HepG2 (cell line): ENCODE data around the gene OSBPL9. TPM values are rescaled to one million over a fixed set of nuclear protein-coding genes. Genes with fewer than 3 reads are reported as not detected.
"Not testable (repeated sequence)": the region's sequence is repeated elsewhere in the genome, so short reads cannot be mapped to it uniquely, and the experiment has no call there.

Experiments used
- ATAC-seq: fragments of 200-7000 bp; cut with Tn5 transposase; 3 replicates; pipeline ENCODE4 v1.9.1; 2020; ENCODE audit warnings: mild to moderate bottlenecking, moderate library complexity
- BruUV-seq: library from RNA; stranded (reverse); fragments of 400-500 nt; replicated peaks from 2 replicates; lab custom pipeline; 2021; lab: Mats Ljungman, UMichigan
- CTCF ChIA-PET: fragments of 300-600 bp; formaldehyde crosslinking; extraction: SDS; loops from one replicate; lab custom pipeline; 2021; ENCODE audit warnings: low total read pairs, inconsistent platforms, low intra/inter-chr PET ratio; lab: Yijun Ruan, JAX
- POLR2A ChIA-PET: fragments of 350-600 bp; sonication (Branson Sonifier 250); formaldehyde crosslinking; loops from one replicate; lab custom pipeline; 2020; ENCODE audit warnings: antibody characterized with exemption, inconsistent platforms; lab: Yijun Ruan, JAX
- DNase-seq: peaks from one replicate; pipeline ENCODE4 v3.0.0-alpha.2; 2015; ENCODE audit warnings: low spot score
- FAIRE-seq: peaks from 3 replicates; lab custom pipeline; 2011; peaks lifted over from hg19 to GRCh38; lab: Jason Lieb, UNC
- H2AFZ ChIP-seq: one replicate; pipeline ENCODE4 v1.6.1; 2011; ENCODE audit warnings: low read length, inconsistent platforms
- H3K27ac ChIP-seq: fragments of 300-600 bp; 3 replicates; pipeline ENCODE4 v1.8.0; 2011; ENCODE audit warnings: mixed run types, mild to moderate bottlenecking, mixed read lengths, low read length, inconsistent platforms; ENCODE audit not compliant: insufficient read depth; ENCODE audit errors: extremely low read length
- H3K27me3 ChIP-seq, 2 experiments: fragments of 200-600 bp in 1 of 2; 2 replicates in 1 of 2; 3 replicates in 1 of 2; pipeline versions ENCODE4 v1.6.0 to v1.8.0; 2011; ENCODE audit warnings: low read length in 2 of 2, mild to moderate bottlenecking in 2 of 2, moderate library complexity in 2 of 2, inconsistent platforms in 1 of 2; ENCODE audit not compliant: insufficient read depth in 2 of 2, control insufficient read depth in 1 of 2
- H3K36me3 ChIP-seq, 2 experiments: fragments of 200-600 bp in 1 of 2; replicated peaks in 1 of 2; 2 replicates in 1 of 2; 3 replicates in 1 of 2; pipeline versions ENCODE4 v1.5.1 to v1.8.0; 2011; ENCODE audit warnings: low read length in 2 of 2, inconsistent platforms in 1 of 2; ENCODE audit not compliant: insufficient read depth in 2 of 2, control insufficient read depth in 1 of 2
- H3K4me1 ChIP-seq: 2 replicates; pipeline ENCODE4 v1.5.1; 2012; ENCODE audit warnings: low read length, inconsistent platforms; ENCODE audit not compliant: insufficient read depth
- H3K4me2 ChIP-seq: 2 replicates; pipeline ENCODE4 v1.6.0; 2011; ENCODE audit warnings: low read depth, low read length, inconsistent platforms
- H3K4me3 ChIP-seq, 3 experiments: fragments of 200-600 bp in 1 of 3; sonication (generic), shearing (Covaris generic) in 1 of 3; replicated peaks in 1 of 3; 2 replicates each; pipeline ENCODE4 v1.5.1; 2011 to 2016; ENCODE audit warnings: low read length in 3 of 3, inconsistent platforms in 2 of 3, low read depth in 2 of 3, mild to moderate bottlenecking in 2 of 3, control low read depth in 1 of 3, mixed read lengths in 1 of 3; ENCODE audit not compliant: insufficient read depth in 1 of 3
- H3K79me2 ChIP-seq: one replicate; pipeline ENCODE4 v1.6.1; 2011; ENCODE audit warnings: low read length, inconsistent platforms; ENCODE audit not compliant: insufficient read depth
- H3K9ac ChIP-seq: 2 replicates; pipeline ENCODE4 v1.6.0; 2011; ENCODE audit warnings: mild to moderate bottlenecking, low read depth, low read length, inconsistent platforms; ENCODE audit not compliant: insufficient read depth
- H3K9me3 ChIP-seq: 2 replicates; pipeline ENCODE4 v1.5.1; 2012; ENCODE audit warnings: mild to moderate bottlenecking, low read length
- H4K20me1 ChIP-seq: 2 replicates; pipeline ENCODE4 v1.6.0; 2011; ENCODE audit warnings: inconsistent platforms, mild to moderate bottlenecking, low read length, moderate library complexity; ENCODE audit not compliant: insufficient read depth
- CEBPG ChIP-seq: IDR thresholded peaks from 2 replicates; pipeline ENCODE4 v1.6.1; 2016
- CHD4 ChIP-seq: fragments of 200-600 bp; sonication (generic); IDR thresholded peaks from 2 replicates; pipeline ENCODE4 v1.7.0; 2017; ENCODE audit warnings: mild to moderate bottlenecking, low read length, borderline replicate concordance
- CREB1 ChIP-seq, 2 experiments: fragments of 450-650 bp in 1 of 2; IDR thresholded peaks; 2 replicates each; pipeline ENCODE4 v1.6.1; 2016 to 2017; ENCODE audit warnings: control low read depth in 1 of 2, mild to moderate bottlenecking in 1 of 2, missing compliant biosample characterization in 1 of 2, missing genetic modification characterization in 1 of 2
- GABPA ChIP-seq, 2 experiments: IDR thresholded peaks; 2 replicates each; pipeline ENCODE4 v1.6.1; 2011 to 2016; ENCODE audit warnings: low read depth in 2 of 2, low read length in 1 of 2, missing biosample characterization in 1 of 2, missing genetic modification characterization in 1 of 2
- GATAD2A ChIP-seq: IDR thresholded peaks from 2 replicates; pipeline ENCODE4 v1.6.1; 2016
- HNF4G ChIP-seq, 2 experiments: sonication (generic) in 1 of 2; formaldehyde crosslinking in 1 of 2; IDR thresholded peaks; 2 replicates each; pipeline versions ENCODE4 v1.4.0 to v1.6.1; 2011 to 2020; ENCODE audit warnings: borderline replicate concordance in 2 of 2, low read depth in 2 of 2, mild to moderate bottlenecking in 2 of 2, low read length in 1 of 2, missing genetic modification reagents in 1 of 2, moderate library complexity in 1 of 2
- KAT8 ChIP-seq: IDR thresholded peaks from 2 replicates; pipeline ENCODE4 v1.6.1; 2016; ENCODE audit warnings: missing genetic modification reagents, missing compliant biosample characterization
- MTA3 ChIP-seq: sonication (generic); formaldehyde crosslinking; IDR thresholded peaks from 2 replicates; pipeline ENCODE4 v1.4.0; 2020; ENCODE audit warnings: missing genetic modification reagents
- NR2C2 ChIP-seq: sonication (generic); formaldehyde crosslinking; IDR thresholded peaks from 2 replicates; pipeline ENCODE4 v1.4.0; 2020; ENCODE audit warnings: missing genetic modification reagents, mild to moderate bottlenecking, moderate library complexity, borderline replicate concordance
- PRMT3 ChIP-seq: sonication (generic); formaldehyde crosslinking; IDR thresholded peaks from 2 replicates; pipeline ENCODE4 v1.8.1; 2022; ENCODE audit warnings: low read depth, mild to moderate bottlenecking, moderate library complexity, missing genetic modification reagents, borderline replicate concordance
- SAP130 ChIP-seq: IDR thresholded peaks from 2 replicates; pipeline ENCODE4 v1.6.1; 2016; ENCODE audit warnings: low read depth
- TBX2 ChIP-seq: sonication (generic); formaldehyde crosslinking; IDR thresholded peaks from 2 replicates; pipeline ENCODE4 v1.5.0; 2020; ENCODE audit warnings: missing genetic modification reagents, mild to moderate bottlenecking, borderline replicate concordance
- THYN1 ChIP-seq: sonication (generic); formaldehyde crosslinking; IDR thresholded peaks from 2 replicates; pipeline ENCODE4 v1.8.1; 2023; ENCODE audit warnings: low read depth, mild to moderate bottlenecking, moderate library complexity, missing genetic modification reagents, borderline replicate concordance
- ZNF3 ChIP-seq: IDR thresholded peaks from 2 replicates; pipeline ENCODE4 v1.7.0; 2017; ENCODE audit warnings: inconsistent platforms
- ZNF724P ChIP-seq: sonication (generic); formaldehyde crosslinking; IDR thresholded peaks from 2 replicates; pipeline ENCODE4 v1.8.0; 2022; ENCODE audit warnings: missing genetic modification reagents, borderline replicate concordance
- WGBS: methylation state at CpG from one replicate; pipeline ENCODE4 v1.1.6; 2017; ENCODE audit warnings: low lambda C conversion rate; 5-methylcytosine and 5-hydroxymethylcytosine counted together
- in situ Hi-C: cut with HindIII; loops from 2 replicates; pipeline ENCODE4 v1.10.0; 2017; ENCODE audit warnings: low pct_unique_long_range_greater_than_20kb; ENCODE audit not compliant: extremely low pct_ligation_motif_present
- intact Hi-C: fragments of 100-400 bp; cut with micrococcal nuclease; formaldehyde crosslinking; loops from one replicate; pipeline ENCODE4 v1.10.0; 2022; ENCODE audit not compliant: unreplicated experiment
- polyA plus RNA-seq, 8 experiments: library from polyadenylated mRNA; depleted of rRNA in 3 of 8; stranded (reverse) in 7 of 8; unstranded in 1 of 8; fragments of >200 nt; fragmentation: Illumina TruSeq in 4 of 8; extraction: Trizol in 4 of 8; gene quantifications; 2 replicates each; pipeline versions ENCODE4 v1.2.1 to v1.2.3, GENCODE V29; 2011 to 2016; ENCODE audit warnings: low read depth in 4 of 8, missing spikeins in 1 of 8, mixed read lengths in 1 of 8; ENCODE audit not compliant: insufficient read depth in 1 of 8
- total RNA-seq, 5 experiments: library from RNA; depleted of rRNA; stranded (reverse); fragments of >200 nt; fragmentation: Illumina TruSeq; extraction: Trizol; gene quantifications; 2 replicates each; pipeline ENCODE4 v1.2.3, GENCODE V29; 2016; ENCODE audit warnings: low read depth in 1 of 5

Gene OSBPL9
- total and polyA plus RNA-seq, 2 of the 13 experiments (the other 11 are each of a cell fraction or from before 2014, with no cell fraction given): 83.6 to 142 TPM

- H3K27ac ChIP-seq, POLR2A ChIA-PET, H3K9ac ChIP-seq, H4K20me1 ChIP-seq, H3K4me2 ChIP-seq, ATAC-seq, FAIRE-seq, H3K4me3 ChIP-seq, BruUV-seq, H2AFZ ChIP-seq, H3K36me3 ChIP-seq, DNase-seq, H3K27me3 ChIP-seq, CTCF ChIA-PET, H3K9me3 ChIP-seq, in situ Hi-C loops, intact Hi-C loops: not testable (repeated sequence)
- peaks cover 50% of the 10 kb centered on the region for H3K4me1 ChIP-seq
- H3K79me2 ChIP-seq: peaks cover 15% of the 10 kb centered on the region
- 98% methylated on average over 3 of the region's 3 CpGs for WGBS
Observed at GRCh38 chr1:51646592-51646991, 29.7 kb downstream of the OSBPL9 start.

- Histone ChIP-seq H3K27me3 (no peaks in the 10 kb centered on the region), H3K9me3 (peaks cover 5% of the 10 kb centered on the region; the same call in 1 of the 2 replicates), H4K20me1 (peaks cover 7% of the 10 kb centered on the region), H3K4me2 (peak overlapping the region; percentile 69), H3K79me2 (peaks cover 15% of the 10 kb centered on the region), H2AFZ (peak overlapping the region; percentile 0), H3K4me1 (peaks cover 57% of the 10 kb centered on the region), H3K9ac (peak overlapping the region; percentile 29; the same call in 1 of the 2 replicates), H3K36me3 (0 out of 5 replicates have a peak, but pooled peaks cover 0 to 3% of the 10 kb centered on the region in 2 experiments), H3K4me3 (peak overlapping the region in 2 of 3 experiments; percentile 17 to 29; a peak in 1 of 6 replicates), H3K27ac (peak overlapping the region; percentile 28)
- DNase-seq: peak; percentile 66
- POLR2A ChIA-PET: interaction anchor here (0.8 to 1.6 kb wide), 3 partner anchors 31 to 42 kb away, joined by 3 to 5 read pairs (median 5); no protein-coding TSS in a partner anchor
- peak; percentile 89 for ATAC-seq
- intact Hi-C loops (loop anchor here (2.0 kb wide), 1 partner anchor 42 kb away; no protein-coding TSS in a partner anchor), in situ Hi-C loops (no loop called here)
- no peak for FAIRE-seq
- WGBS: 44% methylated on average over 4 of the region's 6 CpGs
- BruUV-seq: no TSS peak
- CTCF ChIA-PET: no interaction called here
- TF ChIP-seq ZNF724P (CRISPR knock-in tag): 0 out of 2 replicates have a peak, but pooled peaks have one; percentile 28
- TF ChIP-seq SAP130 (CRISPR knock-in tag): 0 out of 2 replicates have a peak, but pooled peaks have one; percentile 19
- TF ChIP-seq HNF4G (IDR thresholded peaks at IDR 0.05; ENCODE audit: borderline replicate concordance, low read depth, low read length): no peak
- TF ChIP-seq HNF4G (CRISPR knock-in tag; IDR thresholded peaks at IDR 0.05; ENCODE audit: borderline replicate concordance, low read depth): no peak
- TF ChIP-seq TBX2 (CRISPR knock-in tag): 0 out of 2 replicates have a peak, but pooled peaks have one; percentile 21
- 0 out of 2 replicates have a peak, but pooled peaks have one; percentile 19 for TF ChIP-seq KAT8
- no peak for TF ChIP-seq THYN1 (CRISPR knock-in tag)
- no peak for TF ChIP-seq CHD4
- TF ChIP-seq NR2C2 (CRISPR knock-in tag): peak; percentile 52; the same call in 1 of the 2 replicates
- peak; percentile 19; the same call in 1 of the 2 replicates for TF ChIP-seq GATAD2A (CRISPR knock-in tag)
- no peak for TF ChIP-seq MTA3 (CRISPR knock-in tag)
- peak; percentile 62 for TF ChIP-seq CEBPG (CRISPR knock-in tag)
- TF ChIP-seq CREB1 (IDR thresholded peaks at IDR 0.05): no peak
- TF ChIP-seq CREB1 (CRISPR knock-in tag; IDR thresholded peaks at IDR 0.05): peak; percentile 53; the same call in 1 of the 2 replicates
- no peak for TF ChIP-seq GABPA (IDR thresholded peaks at IDR 0.05; ENCODE audit: low read depth, low read length)
- TF ChIP-seq GABPA (CRISPR knock-in tag; IDR thresholded peaks at IDR 0.05; ENCODE audit: low read depth): peak; percentile 20; the same call in 1 of the 2 replicates
- no peak for TF ChIP-seq PRMT3 (CRISPR knock-in tag)
- no peak for TF ChIP-seq ZNF3
Observed at GRCh38 chr1:51648180-51649109, 31.6 kb downstream of the OSBPL9 start.
